ENCODE results near the gene PHF21A.
A peak's percentile ranks its signal among the peaks of the same experiment; 100 is the strongest.

Gene PHF21A

DNA sequence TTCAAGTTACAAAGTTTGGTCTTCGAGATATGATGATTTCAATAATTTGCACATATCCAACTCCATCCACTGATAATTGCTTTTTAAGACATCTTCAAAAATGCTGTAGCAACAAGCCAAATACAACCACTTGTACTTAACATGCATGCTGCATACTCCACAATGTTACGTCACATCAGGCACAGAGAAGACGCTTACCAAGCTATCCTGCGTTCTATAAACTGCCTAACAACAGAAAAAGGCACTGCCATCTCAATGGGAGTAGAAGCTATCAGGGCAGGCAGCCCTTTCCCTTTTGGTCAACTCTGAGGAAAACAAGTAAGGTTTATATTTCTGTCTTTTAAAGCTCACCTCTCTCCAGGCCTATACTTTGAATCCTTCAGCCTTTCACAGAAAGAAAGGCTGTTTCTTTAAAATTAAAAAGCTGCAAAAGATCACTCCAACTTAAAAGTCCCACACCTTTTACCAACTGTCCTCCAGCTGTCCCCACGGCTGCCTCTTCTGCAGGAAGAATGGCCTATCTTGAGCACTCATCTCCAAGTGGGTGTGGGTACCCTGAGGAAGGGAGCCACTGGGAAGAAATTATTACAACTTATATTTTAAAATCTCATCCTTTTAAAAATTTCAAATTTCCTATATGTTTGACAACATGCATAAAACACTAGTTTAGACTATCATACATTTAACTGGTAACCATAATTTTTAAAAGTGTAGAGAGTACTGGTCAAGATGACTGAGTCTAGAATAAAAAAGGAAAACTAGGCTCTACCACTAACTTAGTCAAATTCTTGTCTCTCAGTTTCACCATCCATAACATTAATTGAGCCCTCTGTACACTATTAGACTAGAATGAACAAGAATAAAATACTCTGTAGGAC is 14.5 kb downstream of the PHF21A start:
- TF ChIP-seq, protein P1, sequence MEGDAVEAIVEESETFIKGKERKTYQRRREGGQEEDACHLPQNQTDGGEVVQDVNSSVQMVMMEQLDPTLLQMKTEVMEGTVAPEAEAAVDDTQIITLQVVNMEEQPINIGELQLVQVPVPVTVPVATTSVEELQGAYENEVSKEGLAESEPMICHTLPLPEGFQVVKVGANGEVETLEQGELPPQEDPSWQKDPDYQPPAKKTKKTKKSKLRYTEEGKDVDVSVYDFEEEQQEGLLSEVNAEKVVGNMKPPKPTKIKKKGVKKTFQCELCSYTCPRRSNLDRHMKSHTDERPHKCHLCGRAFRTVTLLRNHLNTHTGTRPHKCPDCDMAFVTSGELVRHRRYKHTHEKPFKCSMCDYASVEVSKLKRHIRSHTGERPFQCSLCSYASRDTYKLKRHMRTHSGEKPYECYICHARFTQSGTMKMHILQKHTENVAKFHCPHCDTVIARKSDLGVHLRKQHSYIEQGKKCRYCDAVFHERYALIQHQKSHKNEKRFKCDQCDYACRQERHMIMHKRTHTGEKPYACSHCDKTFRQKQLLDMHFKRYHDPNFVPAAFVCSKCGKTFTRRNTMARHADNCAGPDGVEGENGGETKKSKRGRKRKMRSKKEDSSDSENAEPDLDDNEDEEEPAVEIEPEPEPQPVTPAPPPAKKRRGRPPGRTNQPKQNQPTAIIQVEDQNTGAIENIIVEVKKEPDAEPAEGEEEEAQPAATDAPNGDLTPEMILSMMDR (IDR thresholded peaks at IDR 0.05; ENCODE audit: low read depth, low read length): no peak
- no peak overlapping the region for H3K4me3 ChIP-seq (ENCODE audit: low read depth, low read length)

- H3K4me3 ChIP-seq (ENCODE audit: low read depth, low read length): no peak overlapping the region
- TF ChIP-seq, protein P1 (IDR thresholded peaks at IDR 0.05; ENCODE audit: low read depth, low read length): no peak
Observed at GRCh38 chr11:46105926-46106325, 15.3 kb downstream of the PHF21A start.

GRCh38 chr11:46105134-46105628 is 16.1 kb downstream of the PHF21A start:
- TF ChIP-seq, protein P1 (IDR thresholded peaks at IDR 0.05; ENCODE audit: low read depth, low read length): no peak
- no peak overlapping the region for H3K4me3 ChIP-seq (ENCODE audit: low read depth, low read length)

GRCh38 chr11:46102843-46103242 is 18.4 kb downstream of the PHF21A start:
- no peak overlapping the region for H3K4me3 ChIP-seq (ENCODE audit: low read depth, low read length)
- TF ChIP-seq, protein P1 (IDR thresholded peaks at IDR 0.05; ENCODE audit: low read depth, low read length): no peak

DNA sequence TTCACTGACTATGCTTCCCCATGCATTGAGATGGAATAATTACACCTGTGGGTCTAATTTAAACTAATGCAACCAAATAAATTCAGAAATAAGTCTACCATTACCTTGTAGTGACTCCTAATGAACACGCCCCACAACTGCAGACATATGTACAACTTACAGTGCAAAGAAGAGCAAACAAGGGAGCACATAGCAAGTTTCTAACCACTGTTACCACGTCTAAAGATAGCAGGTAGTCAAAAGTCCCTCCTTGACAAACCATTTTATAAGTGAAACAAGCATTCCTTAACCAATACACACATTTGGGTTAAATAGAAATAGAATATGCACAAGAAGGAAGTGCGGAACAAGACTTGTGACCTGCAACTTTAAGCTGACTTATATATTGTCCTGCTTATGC is 20.6 kb downstream of the PHF21A start:
- TF ChIP-seq, protein P1 (IDR thresholded peaks at IDR 0.05; ENCODE audit: low read depth, low read length): no peak
- H3K4me3 ChIP-seq (ENCODE audit: low read depth, low read length): no peak overlapping the region

- TF ChIP-seq, protein P1 (IDR thresholded peaks at IDR 0.05; ENCODE audit: low read depth, low read length): no peak
- peak overlapping the region; percentile 46 for H3K4me3 ChIP-seq (ENCODE audit: low read depth, low read length)
Observed at GRCh38 chr11:46099963-46100316, 21.3 kb downstream of the PHF21A start.

GRCh38 chr11:46090375-46090774 is 30.9 kb downstream of the PHF21A start:
- H3K4me3 ChIP-seq (ENCODE audit: low read depth, low read length): no peak overlapping the region
- TF ChIP-seq, protein P1 (IDR thresholded peaks at IDR 0.05; ENCODE audit: low read depth, low read length): no peak

Data from WI38 (cell line).